BE2C (cell line): ENCODE data around the gene ZP4. TPM values are rescaled to one million over a fixed set of nuclear protein-coding genes. Genes with fewer than 3 reads are reported as not detected.
A peak's percentile ranks its signal among the peaks of the same experiment; 100 is the strongest.

Experiments
- DNase-seq: peaks from one replicate; pipeline ENCODE4 v3.0.0-alpha.2; 2020
- H3K27me3 ChIP-seq: fragments of 250-450 bp; sonication (Bioruptor Pico); 2 replicates; pipeline ENCODE4 v1.5.1; 2020; ENCODE audit warnings: mild to moderate bottlenecking
- H3K36me3 ChIP-seq: fragments of 250-450 bp; sonication (Bioruptor Pico); 2 replicates; pipeline ENCODE4 v1.5.1; 2020; ENCODE audit warnings: mild to moderate bottlenecking
- H3K4me1 ChIP-seq: fragments of 250-450 bp; sonication (Bioruptor Pico); 2 replicates; pipeline ENCODE4 v1.5.1; 2020
- H3K4me3 ChIP-seq: 2 replicates; pipeline ENCODE4 v1.5.1; 2011; ENCODE audit warnings: low read depth, low read length
- H3K9me3 ChIP-seq: fragments of 250-450 bp; sonication (Bioruptor Pico); 2 replicates; pipeline ENCODE4 v1.5.1; 2020
- CTCF ChIP-seq: IDR thresholded peaks from 2 replicates; pipeline ENCODE4 v1.5.1; 2012; ENCODE audit warnings: mild to moderate bottlenecking, low read depth, low read length
- polyA plus RNA-seq: library from polyadenylated mRNA; unstranded; fragments of >200 nt; gene quantifications from one replicate; pipeline ENCODE4 v1.2.1, GENCODE V29; 2012; ENCODE audit warnings: low read depth, missing spikeins; ENCODE audit not compliant: insufficient read length, insufficient read depth

The ZP4 gene
- not detected for polyA plus RNA-seq

- H3K36me3 ChIP-seq = no peaks in the 10 kb centered on the region
- no peak for DNase-seq
- H3K9me3 ChIP-seq = no peaks in the 10 kb centered on the region
- TF ChIP-seq CTCF = no peak
- H3K4me3 ChIP-seq = no peak within 1 kb of the TSS
- H3K27me3 ChIP-seq = no peaks in the 10 kb centered on the region
- H3K4me1 ChIP-seq = no peaks in the 10 kb centered on the region
Observed at GRCh38 chr1:237890822-237891221, at the start of gene ZP4. ZP4 (minus strand) TSS chr1:237890922; CDS start chr1:237890635, 287 bp downstream.

DNA sequence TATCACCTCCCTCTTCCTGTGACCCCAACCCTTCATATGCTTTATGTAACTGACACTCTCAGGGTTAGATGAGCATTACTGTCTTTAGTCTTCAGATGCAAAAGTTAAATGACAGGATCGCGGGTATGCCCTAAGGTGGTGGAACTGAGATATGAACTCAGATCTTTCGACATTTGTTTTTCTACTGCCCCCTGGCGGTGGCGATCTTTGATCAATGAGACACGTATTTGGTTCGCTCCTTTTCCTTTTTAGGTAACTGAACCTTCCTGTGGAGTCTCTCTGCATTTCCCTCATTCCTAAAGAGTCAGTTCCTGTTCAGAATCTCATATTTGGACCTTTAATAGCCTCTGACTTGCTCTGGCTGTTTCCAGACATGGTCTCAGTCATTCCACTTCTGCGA, 47.8 kb upstream of the ZP4 start:
- no peak; the same call in none of the 2 replicates for TF ChIP-seq CTCF
- no peaks in the 10 kb centered on the region for H3K36me3 ChIP-seq
- H3K9me3 ChIP-seq = no peaks in the 10 kb centered on the region
- peak; percentile 21 for DNase-seq
- H3K4me1 ChIP-seq = no peaks in the 10 kb centered on the region
- no peak overlapping the region for H3K4me3 ChIP-seq
- H3K27me3 ChIP-seq = no peaks in the 10 kb centered on the region

DNA sequence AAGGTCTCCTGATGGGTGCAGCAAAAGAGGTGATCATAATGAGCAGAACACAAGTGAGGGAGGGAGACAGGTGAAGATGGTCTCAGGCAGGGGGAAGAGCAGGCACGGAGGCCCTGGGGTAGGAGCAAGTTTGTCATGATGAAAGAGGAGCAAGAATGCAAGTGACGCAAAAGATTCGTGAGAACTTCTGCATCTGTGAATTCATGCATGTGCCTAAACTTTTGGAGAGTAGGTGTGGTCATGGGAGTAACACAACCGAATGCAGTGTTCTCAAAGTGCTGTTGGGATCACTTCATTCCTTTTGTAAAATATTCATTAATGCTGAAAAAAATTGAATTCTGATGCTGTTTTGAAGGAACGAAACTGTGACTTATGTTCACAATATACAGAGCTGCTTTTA, 47.3 kb upstream of the ZP4 start:
- Histone ChIP-seq H3K4me1 (no peaks in the 10 kb centered on the region), H3K27me3 (no peaks in the 10 kb centered on the region), H3K9me3 (no peaks in the 10 kb centered on the region), H3K4me3 (no peak overlapping the region), H3K36me3 (no peaks in the 10 kb centered on the region)
- TF ChIP-seq CTCF = no peak
- no peak for DNase-seq

GRCh38 chr1:237932816-237933215, 42.1 kb upstream of the ZP4 start:
- no peaks in the 10 kb centered on the region for H3K9me3 ChIP-seq
- TF ChIP-seq CTCF = no peak
- no peaks in the 10 kb centered on the region; the same call in none of the 2 replicates for H3K4me1 ChIP-seq
- no peak for DNase-seq
- no peaks in the 10 kb centered on the region for H3K36me3 ChIP-seq
- H3K27me3 ChIP-seq = no peaks in the 10 kb centered on the region
- no peak overlapping the region for H3K4me3 ChIP-seq

- no peaks in the 10 kb centered on the region for H3K36me3 ChIP-seq
- H3K4me3 ChIP-seq = no peak overlapping the region
- no peaks in the 10 kb centered on the region for H3K27me3 ChIP-seq
- no peak for TF ChIP-seq CTCF
- no peaks in the 10 kb centered on the region for H3K9me3 ChIP-seq
- no peak for DNase-seq
- no peaks in the 10 kb centered on the region; the same call in none of the 2 replicates for H3K4me1 ChIP-seq
Observed at GRCh38 chr1:237931581-237931980, 40.9 kb upstream of the ZP4 start.

- Histone ChIP-seq H3K27me3 (no peaks in the 10 kb centered on the region), H3K4me3 (no peak overlapping the region), H3K36me3 (no peaks in the 10 kb centered on the region), H3K4me1 (no peaks in the 10 kb centered on the region; the same call in none of the 2 replicates), H3K9me3 (no peaks in the 10 kb centered on the region)
- DNase-seq = no peak
- TF ChIP-seq CTCF = no peak
Observed at GRCh38 chr1:237927198-237927597, 36.5 kb upstream of the ZP4 start.
